ENCODE data around the gene CDC42BPA. TPM values are rescaled to one million over a fixed set of nuclear protein-coding genes. Genes with fewer than 3 reads are reported as not detected.

The CDC42BPA gene
- total RNA-seq, 1 experiment from 2014 or later, result 30.1 TPM

GRCh38 chr1:227062306-227062705 lies 256.0 kb downstream of the CDC42BPA start:
- H3K27me3 ChIP-seq (ENCODE audit: insufficient read depth, low read length), result no peaks in the 10 kb centered on the region
- H3K23ac ChIP-seq (ENCODE audit: insufficient read length, low read depth, low read length), result no peak overlapping the region
- no peaks in the 10 kb centered on the region for H3K9me3 ChIP-seq (ENCODE audit: control insufficient read depth, low read depth, low read length)
- DNase-seq, result no peak
- H4K8ac ChIP-seq (replicated peaks; ENCODE audit: insufficient read length, low read depth, low read length), result no peak overlapping the region
- no peak overlapping the region for H3T11ph ChIP-seq (ENCODE audit: low read length)
- H3K79me1 ChIP-seq (ENCODE audit: insufficient read depth, low read depth, low read length, poor library complexity, severe bottlenecking), result no peaks in the 10 kb centered on the region
- Mint-ChIP-seq H3K27me3 (ENCODE audit: low read depth) (no peaks in the 10 kb centered on the region), H3K36me3 (ENCODE audit: insufficient read depth in 1 of 3, low read depth in 3 of 3) (peaks cover 7 to 25% (median 7%) of the 10 kb centered on the region in 3 experiments; a peak in 6 of 7 replicates), H3K4me3 (no peak overlapping the region), H3K4me1 (no peaks in the 10 kb centered on the region), H3K27ac (no peak overlapping the region; a peak in 3 of 7 replicates), H3K9me3 (no peaks in the 10 kb centered on the region)
- no peak overlapping the region for H3K18ac ChIP-seq (ENCODE audit: insufficient read length, low read depth, low read length)
- no peak overlapping the region for H2BK5ac ChIP-seq (ENCODE audit: insufficient read length, low read length)
- no peak overlapping the region for H3K4me2 ChIP-seq (ENCODE audit: insufficient read depth, insufficient read length, low read length)
- H2AK5ac ChIP-seq (ENCODE audit: insufficient read length, low read length), result no peak overlapping the region
- H3K4ac ChIP-seq (ENCODE audit: low read depth, low read length), result no peak overlapping the region
- no peak overlapping the region for H4K91ac ChIP-seq (ENCODE audit: insufficient read length, low read depth, low read length)
- H2BK20ac ChIP-seq (ENCODE audit: low read depth, low read length, poor library complexity, severe bottlenecking), result no peak overlapping the region
- H3K56ac ChIP-seq (ENCODE audit: insufficient read length, low read depth, low read length), result no peak overlapping the region
- no peak overlapping the region for H3K27ac ChIP-seq (ENCODE audit: insufficient read length, low read depth, low read length)
- H3K23me2 ChIP-seq (ENCODE audit: insufficient read length, low read depth, low read length, poor library complexity, severe bottlenecking), result no peaks in the 10 kb centered on the region
- no peak overlapping the region for H3K9ac ChIP-seq (ENCODE audit: extremely low read depth, insufficient read length, low read length)
- H2AFZ ChIP-seq (ENCODE audit: low read length), result no peak overlapping the region
- H3K4me1 ChIP-seq (ENCODE audit: insufficient read depth, low read length), result no peaks in the 10 kb centered on the region
- no peak for TF ChIP-seq CTCF (conservative IDR thresholded peaks at IDR 0.05)
- no peaks in the 10 kb centered on the region for H3K79me2 ChIP-seq (ENCODE audit: insufficient read depth, low read length)
- no peaks in the 10 kb centered on the region for H4K20me1 ChIP-seq (ENCODE audit: control insufficient read depth, insufficient read depth, insufficient read length)
- H4K5ac ChIP-seq (ENCODE audit: insufficient read length, low read depth, low read length), result no peak overlapping the region
- H3K14ac ChIP-seq (ENCODE audit: insufficient read depth, low read length), result no peak overlapping the region
- no peak overlapping the region for H2BK120ac ChIP-seq (ENCODE audit: low read depth, low read length, poor library complexity, severe bottlenecking)
- WGBS (ENCODE audit: extremely low coverage, insufficient read length, low lambda C conversion rate), result no CpG with 5 or more reads among the region's 2 CpGs
- H2BK15ac ChIP-seq (ENCODE audit: low read depth, low read length), result no peak overlapping the region
- no peak overlapping the region for H2BK12ac ChIP-seq (ENCODE audit: insufficient read length, low read depth, low read length)

Measured in H9 (cell line).